Panc1 (cell line): ENCODE measurements around the gene BRAP.

Source experiments
- CTCF ChIP-seq: fragments of 450-650 bp; IDR thresholded peaks from 2 replicates; pipeline ENCODE4 v1.5.1; 2017; ENCODE audit warnings: mild to moderate bottlenecking
- POLR2AphosphoS5 ChIP-seq: IDR thresholded peaks from 2 replicates; pipeline ENCODE4 v1.6.1; 2012; ENCODE audit warnings: mild to moderate bottlenecking, low read depth, low read length, moderate library complexity
- REST ChIP-seq, 2 experiments: IDR thresholded peaks; 2 replicates each; pipeline ENCODE4 v1.6.1; 2011 to 2012; ENCODE audit warnings: low read depth in 2 of 2, control low read depth in 1 of 2, low read length in 1 of 2, mild to moderate bottlenecking in 1 of 2, moderate library complexity in 1 of 2; ENCODE audit not compliant: insufficient read depth in 1 of 2
- TCF7L2 ChIP-seq: IDR thresholded peaks from 2 replicates; pipeline ENCODE4 v1.6.1; 2011; ENCODE audit warnings: mild to moderate bottlenecking, low read depth, low read length, inconsistent platforms

GRCh38 chr12:111597831-111598636, 87.7 kb downstream of the BRAP start:
- TF ChIP-seq CTCF (no peak), POLR2AphosphoS5 (no peak), REST (IDR thresholded peaks at IDR 0.05; ENCODE audit: insufficient read depth in 1 of 2, low read depth in 2 of 2, low read length in 1 of 2) (no peak), TCF7L2 (no peak)
